Brain pericyte (primary cell): ENCODE data around the gene PDIA2.
"Not testable (repeated sequence)": the region's sequence is repeated elsewhere in the genome, so short reads cannot be mapped to it uniquely, and the experiment has no call there.

ENCODE experiments used
- DNase-seq: peaks from one replicate; pipeline ENCODE4 v3.0.0-alpha.2; 2012; ENCODE audit warnings: low read depth, low spot score

The PDIA2 gene

GRCh38 chr16:330741-331140 lies 47.8 kb downstream of the PDIA2 start:
- no peak for DNase-seq

GRCh38 chr16:331181-331814 lies 48.3 kb downstream of the PDIA2 start:
- DNase-seq, result not testable (repeated sequence)

- no peak for DNase-seq
These were observed 50.6 kb downstream of the PDIA2 start for GRCh38 chr16:333406-334094.

GRCh38 chr16:334164-334832 lies 51.3 kb downstream of the PDIA2 start:
- DNase-seq, result not testable (repeated sequence)

- DNase-seq, result not testable (repeated sequence)
These were observed 52.1 kb downstream of the PDIA2 start for GRCh38 chr16:334861-335632.

GRCh38 chr16:336269-336668 lies 53.3 kb downstream of the PDIA2 start:
- no peak for DNase-seq
